ENCODE results near the gene KRTAP23-1. TPM values are rescaled to one million over a fixed set of nuclear protein-coding genes. Genes with fewer than 3 reads are reported as not detected.

KRTAP23-1 gene
- total RNA-seq: not detected
- long read RNA-seq: 0 reads

DNA sequence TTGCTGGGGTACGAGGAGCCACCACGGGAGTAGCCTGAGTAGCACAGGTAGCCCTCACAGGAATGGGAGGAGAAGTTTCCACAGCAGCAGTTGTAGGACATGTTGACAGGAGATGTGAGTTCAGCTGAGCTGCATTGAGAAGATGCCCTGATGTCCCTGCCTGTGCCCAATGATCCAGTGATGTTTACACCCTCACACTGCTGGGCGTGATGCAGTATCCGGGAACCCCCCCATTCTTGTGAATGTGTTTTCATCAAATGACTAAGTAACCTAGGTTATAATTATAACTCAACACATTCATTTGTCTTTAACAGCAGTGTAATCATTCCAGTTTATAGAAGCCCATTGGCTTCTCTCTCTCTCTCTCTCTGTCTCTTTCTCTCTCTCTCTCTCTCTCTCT lies at the start of gene KRTAP23-1:
KRTAP23-1 (minus strand) TSS at position 101 of the 400 bp plus-strand sequence; CDS start at position 101, 0 bp downstream.
- intact Hi-C loops (cut with DNase I, micrococcal nuclease): loop anchor here in 1 of 2 donors (10.0 kb wide), 1 partner anchor 736 kb away; no protein-coding TSS in a partner anchor
- no peak for DNase-seq
- ATAC-seq: no peak

DNA sequence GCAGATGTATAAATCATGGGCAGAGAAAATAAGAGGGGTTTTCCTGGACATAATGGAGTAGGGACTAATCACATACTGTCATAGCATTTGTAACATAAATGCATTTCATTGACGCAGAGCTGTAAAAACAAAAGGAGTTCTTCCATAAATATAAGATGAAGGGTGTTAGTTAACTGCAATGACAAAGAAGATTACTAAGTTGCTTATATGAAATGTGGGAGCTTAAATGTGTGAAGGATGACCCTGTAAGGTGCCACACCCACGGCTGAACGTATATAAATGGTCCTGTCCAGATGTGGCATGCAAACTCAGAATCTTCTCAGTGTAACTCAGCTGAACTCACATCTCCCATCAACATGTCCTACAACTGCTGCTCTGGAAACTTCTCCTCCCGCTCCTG lies 47.3 kb upstream of the KRTAP23-1 start, which contains the start of gene KRTAP13-1:
KRTAP13-1 (plus strand) TSS at position 301 of the 400 bp plus-strand sequence; CDS start at position 357, 56 bp downstream.
- DNase-seq: no peak
- no peak for ATAC-seq
- intact Hi-C loops (cut with DNase I, micrococcal nuclease): no loop called here

- intact Hi-C loops (cut with DNase I, micrococcal nuclease): no loop called here
- DNase-seq (no peak), ATAC-seq (no peak)
Observed at GRCh38 chr21:30391492-30392025, 43.2 kb upstream of the KRTAP23-1 start.

GRCh38 chr21:30382201-30382600 lies 33.8 kb upstream of the KRTAP23-1 start:
- intact Hi-C loops (cut with DNase I, micrococcal nuclease): no loop called here
- ATAC-seq (no peak), DNase-seq (no peak)

- DNase-seq (no peak), ATAC-seq (peak; percentile 94)
- intact Hi-C loops (cut with DNase I, micrococcal nuclease): no loop called here
Observed at GRCh38 chr21:30372139-30372770, 23.8 kb upstream of the KRTAP23-1 start, which contains the start of gene KRTAP13-2. Gene KRTAP13-2, minus strand, starts transcription at chr21:30372271. Its CDS starts 58 bp downstream, at chr21:30372213.

- intact Hi-C loops (cut with DNase I, micrococcal nuclease): no loop called here
- no peak for DNase-seq
- no peak for ATAC-seq
Observed at GRCh38 chr21:30355906-30356305, 7.5 kb upstream of the KRTAP23-1 start.

DNA sequence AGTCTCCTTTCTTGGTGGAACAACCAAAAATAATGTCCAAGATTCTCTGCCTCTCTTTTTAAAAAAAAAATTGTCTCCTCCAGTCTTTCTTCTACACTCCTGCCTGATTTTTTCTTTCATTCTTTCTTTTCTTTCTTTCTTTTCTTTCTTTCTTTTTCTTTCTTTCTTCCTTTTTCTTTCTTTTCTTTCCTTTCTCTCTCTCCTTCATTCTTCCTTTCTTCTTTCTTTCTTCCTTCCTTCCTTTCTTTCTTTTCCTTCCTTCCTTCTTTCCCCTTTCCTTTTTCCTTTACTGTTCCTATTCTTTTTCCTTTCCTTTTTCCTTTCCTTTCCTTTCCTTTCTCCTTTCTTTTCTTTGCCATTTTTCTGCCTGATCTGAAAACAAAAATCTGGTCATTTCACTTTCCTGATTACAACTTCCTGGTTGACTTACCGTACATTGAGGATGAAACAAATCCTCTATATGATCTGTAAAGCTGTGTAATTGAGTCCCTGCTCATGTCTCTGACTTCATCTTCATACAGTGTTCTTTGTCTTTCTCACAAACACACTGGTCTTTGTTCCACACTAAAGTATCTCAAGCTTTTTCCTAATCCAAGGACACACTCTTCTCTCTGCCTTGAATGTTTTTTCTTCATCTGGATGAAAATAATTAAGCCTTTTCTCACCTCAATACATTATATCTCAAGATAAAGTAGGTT lies 6.1 kb upstream of the KRTAP23-1 start:
- DNase-seq (no peak), ATAC-seq (no peak)
- intact Hi-C loops (cut with DNase I, micrococcal nuclease): no loop called here

DNA sequence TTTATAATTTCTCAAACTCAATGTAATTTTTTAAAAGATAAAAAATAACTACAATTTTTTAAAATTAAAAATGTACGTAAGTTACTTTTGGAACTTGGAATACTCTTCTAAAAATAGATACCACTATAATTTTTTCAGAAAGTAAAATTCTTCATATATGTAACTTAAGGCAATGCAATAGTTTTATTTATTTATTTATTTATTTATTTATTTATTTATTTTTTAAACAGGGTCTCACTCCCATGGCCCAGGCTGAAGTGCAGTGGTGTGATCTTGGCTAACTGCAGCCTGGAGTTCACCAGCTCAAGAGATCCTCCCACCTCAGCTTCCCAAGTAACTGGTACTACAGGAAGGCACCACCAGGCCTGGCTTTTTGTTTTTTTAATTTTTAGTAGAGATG lies 3.1 kb upstream of the KRTAP23-1 start:
- no peak for DNase-seq
- ATAC-seq: no peak
- intact Hi-C loops (cut with DNase I, micrococcal nuclease): no loop called here

- no peak for DNase-seq
- intact Hi-C loops (cut with DNase I, micrococcal nuclease): loop anchor here in 1 of 2 donors (10.0 kb wide), 1 partner anchor 735 kb away; no protein-coding TSS in a partner anchor
- no peak for ATAC-seq
Observed at GRCh38 chr21:30349572-30349971, 1.2 kb upstream of the KRTAP23-1 start.

- ATAC-seq (no peak), DNase-seq (no peak)
- intact Hi-C loops (cut with DNase I, micrococcal nuclease): loop anchor here in 1 of 2 donors (10.0 kb wide), 1 partner anchor 740 kb away; no protein-coding TSS in a partner anchor
Observed at GRCh38 chr21:30345014-30345413, 3.4 kb downstream of the KRTAP23-1 start.

GRCh38 chr21:30340714-30341573 lies 7.5 kb downstream of the KRTAP23-1 start:
- peak; percentile 28 to 46 for DNase-seq
- intact Hi-C loops (cut with DNase I, micrococcal nuclease): loop anchor here in 1 of 2 donors (10.0 kb wide), 1 partner anchor 744 kb away; no protein-coding TSS in a partner anchor
- ATAC-seq: peak; percentile 60

GRCh38 chr21:30338717-30339116 lies 9.7 kb downstream of the KRTAP23-1 start:
- DNase-seq (no peak), ATAC-seq (no peak)
- intact Hi-C loops (cut with DNase I, micrococcal nuclease): no loop called here

DNA sequence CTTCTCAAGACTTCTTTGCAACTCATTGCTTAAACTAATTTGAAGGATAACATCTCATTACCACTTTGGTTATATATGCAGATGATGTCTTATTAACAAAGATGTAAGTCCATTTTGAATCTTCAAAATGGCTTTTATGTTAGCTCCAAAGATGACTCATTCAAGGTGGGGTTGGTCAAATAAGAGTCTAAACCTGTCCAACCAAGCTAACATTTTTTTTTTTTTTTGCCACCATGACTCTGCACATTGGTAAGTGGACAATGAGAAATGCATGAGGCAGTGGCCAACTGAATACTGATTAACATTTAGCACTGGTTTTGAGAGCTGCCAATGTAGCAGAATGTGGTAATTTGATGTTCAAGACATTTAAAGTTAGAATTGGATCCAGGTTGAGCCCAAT lies 10.6 kb downstream of the KRTAP23-1 start:
- intact Hi-C loops (cut with DNase I, micrococcal nuclease): no loop called here
- ATAC-seq (no peak), DNase-seq (no peak)

GRCh38 chr21:30337276-30337744 lies 11.1 kb downstream of the KRTAP23-1 start, which contains the start of gene KRTAP27-1:
Gene KRTAP27-1, minus strand, starts transcription at chr21:30337694. Its CDS starts 26 bp downstream, at chr21:30337668.
- intact Hi-C loops (cut with DNase I, micrococcal nuclease): no loop called here

DNA sequence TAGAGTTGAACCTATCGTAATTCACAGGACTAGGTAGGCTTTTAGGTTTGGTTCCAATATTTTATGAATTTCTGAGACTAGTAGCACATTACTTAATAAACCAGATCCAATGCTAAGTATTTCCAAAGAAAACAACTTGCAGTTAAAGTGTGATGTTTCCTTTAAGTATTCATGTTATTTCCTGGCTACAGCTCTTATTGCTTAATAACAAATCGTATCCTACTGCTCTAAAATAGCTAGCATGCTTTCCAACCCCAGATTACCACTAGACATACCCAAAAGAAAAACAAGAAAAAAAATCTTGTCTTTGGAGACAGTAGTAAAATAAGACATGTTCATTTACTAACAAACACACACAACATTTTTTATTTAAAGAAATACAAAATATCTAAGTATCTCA lies 11.8 kb downstream of the KRTAP23-1 start:
- intact Hi-C loops (cut with DNase I, micrococcal nuclease): no loop called here
- ATAC-seq: no peak
- no peak for DNase-seq

More at GRCh38 chr21:30337276-30337744, 11.1 kb downstream of the KRTAP23-1 start, which contains the start of gene KRTAP27-1:
- DNase-seq (no peak), ATAC-seq (no peak)

- no peak for DNase-seq
- intact Hi-C loops (cut with DNase I, micrococcal nuclease): no loop called here
- no peak for ATAC-seq
Observed at GRCh38 chr21:30333736-30334135, 14.7 kb downstream of the KRTAP23-1 start.

GRCh38 chr21:30332681-30333080 lies 15.7 kb downstream of the KRTAP23-1 start:
- ATAC-seq: no peak
- no peak for DNase-seq
- intact Hi-C loops (cut with DNase I, micrococcal nuclease): no loop called here

- ATAC-seq: no peak
- intact Hi-C loops (cut with DNase I, micrococcal nuclease): no loop called here
- DNase-seq: no peak
Observed at GRCh38 chr21:30329203-30329875, 19.1 kb downstream of the KRTAP23-1 start.

Measured in left colon (tissue), 2 donors.